Panc1 (cell line): ENCODE measurements around the gene LEFTY2. TPM values are rescaled to one million over a fixed set of nuclear protein-coding genes. Genes with fewer than 3 reads are reported as not detected.

Experiments used
- ATAC-seq: fragments of 200-7000 bp; cut with Tn5 transposase; 2 replicates; pipeline ENCODE4 v1.9.1; 2020; ENCODE audit warnings: mild to moderate bottlenecking, moderate library complexity
- BruUV-seq: library from RNA; stranded (reverse); fragments of 400-500 nt; replicated peaks from 2 replicates; lab custom pipeline; 2021; lab: Mats Ljungman, UMichigan
- CTCF ChIA-PET: fragments of 300-600 bp; sonication (Branson Sonifier 250); formaldehyde crosslinking; loops from one replicate; lab custom pipeline; 2022; ENCODE audit warnings: antibody characterized with exemption; lab: Charles Lee
- POLR2A ChIA-PET: fragments of 300-600 bp; sonication (Branson Sonifier 250); formaldehyde crosslinking; loops from one replicate; lab custom pipeline; 2022; ENCODE audit warnings: antibody characterized with exemption; lab: Charles Lee
- DNase-seq: peaks from one replicate; pipeline ENCODE4 v3.0.0-alpha.2; 2010; ENCODE audit warnings: low read depth, low spot score
- H3K27ac ChIP-seq: 2 replicates; pipeline ENCODE4 v1.5.1; 2011; ENCODE audit warnings: mild to moderate bottlenecking, low read length, inconsistent platforms
- H3K27me3 ChIP-seq: fragments of 200-500 bp; sonication (Bioruptor generic); 2 replicates; pipeline ENCODE4 v1.6.0; 2014; ENCODE audit warnings: low read length, inconsistent platforms; ENCODE audit not compliant: control insufficient read depth, insufficient read depth
- H3K36me3 ChIP-seq: fragments of 200-500 bp; sonication (Bioruptor generic); 2 replicates; pipeline ENCODE4 v1.5.1; 2014; ENCODE audit warnings: inconsistent platforms, mild to moderate bottlenecking, low read length, moderate library complexity; ENCODE audit not compliant: control insufficient read depth, insufficient read depth
- H3K4me1 ChIP-seq: 2 replicates; pipeline ENCODE4 v1.5.1; 2011; ENCODE audit warnings: inconsistent platforms, mild to moderate bottlenecking, low read length, moderate library complexity; ENCODE audit not compliant: control insufficient read depth, insufficient read depth
- H3K4me3 ChIP-seq, 2 experiments: 2 replicates each; pipeline ENCODE4 v1.5.1; 2011 to 2012; ENCODE audit warnings: low read depth in 2 of 2, low read length in 2 of 2, mild to moderate bottlenecking in 2 of 2, inconsistent platforms in 1 of 2, moderate library complexity in 1 of 2
- H3K9me3 ChIP-seq: fragments of 200-500 bp; sonication (Bioruptor generic); 2 replicates; pipeline ENCODE4 v1.5.1; 2014; ENCODE audit warnings: low read depth, mild to moderate bottlenecking, inconsistent platforms, low read length, moderate library complexity; ENCODE audit not compliant: control insufficient read depth, insufficient read depth
- POLR2AphosphoS5 ChIP-seq: IDR thresholded peaks from 2 replicates; pipeline ENCODE4 v1.6.1; 2012; ENCODE audit warnings: mild to moderate bottlenecking, low read depth, low read length, moderate library complexity
- SIN3A ChIP-seq: IDR thresholded peaks from 2 replicates; pipeline ENCODE4 v1.6.1; 2012; ENCODE audit warnings: low read depth, mild to moderate bottlenecking, low read length, moderate library complexity, borderline replicate concordance; ENCODE audit not compliant: insufficient read depth
- TCF7L2 ChIP-seq: IDR thresholded peaks from 2 replicates; pipeline ENCODE4 v1.6.1; 2011; ENCODE audit warnings: mild to moderate bottlenecking, low read depth, low read length, inconsistent platforms
- in situ Hi-C: cut with HindIII; loops from 2 replicates; pipeline ENCODE4 v1.10.0; 2016; ENCODE audit warnings: low sequenced_read_pairs, low pct_unique_long_range_greater_than_20kb
- intact Hi-C: fragments of 100-400 bp; cut with micrococcal nuclease; formaldehyde crosslinking; loops from one replicate; pipeline ENCODE4 v1.10.0; 2022; ENCODE audit not compliant: unreplicated experiment
- total RNA-seq: library from RNA; stranded (reverse); gene quantifications from one replicate; pipeline ENCODE4 v1.2.1, GENCODE V29; 2021; ENCODE audit not compliant: unreplicated experiment
- TF ChIP-seq, protein P1 (sequence below): fragments of 450-650 bp; IDR thresholded peaks from 2 replicates; pipeline ENCODE4 v1.5.1; 2017; ENCODE audit warnings: mild to moderate bottlenecking
- TF ChIP-seq, protein P2 (sequence below), 2 experiments: IDR thresholded peaks; 2 replicates each; pipeline ENCODE4 v1.6.1; 2011 to 2012; ENCODE audit warnings: low read depth in 2 of 2, control low read depth in 1 of 2, low read length in 1 of 2, mild to moderate bottlenecking in 1 of 2, moderate library complexity in 1 of 2; ENCODE audit not compliant: insufficient read depth in 1 of 2

LEFTY2 gene
- total RNA-seq, 1 experiment from 2014 or later: not detected

DNA sequence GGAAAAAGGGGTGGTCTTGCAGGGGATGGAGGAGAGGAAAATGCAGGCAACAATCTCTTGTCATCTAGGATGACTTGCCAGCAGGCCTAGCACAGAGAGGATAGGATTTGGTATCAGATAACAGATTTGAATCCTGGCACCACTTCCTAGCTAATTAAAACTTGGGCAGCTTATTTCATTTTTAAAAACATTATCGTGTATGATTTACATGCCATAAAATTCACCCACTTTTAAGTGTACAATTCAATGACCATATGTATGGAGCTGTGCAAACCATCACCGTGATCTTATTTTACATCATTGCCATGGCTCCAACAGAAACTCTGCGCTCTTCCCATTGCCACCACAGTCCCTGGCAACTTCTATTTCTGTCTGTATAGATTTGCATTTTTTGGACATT lies 23.9 kb downstream of the LEFTY2 start:
- no peak overlapping the region for H3K27ac ChIP-seq
- 0 out of 2 replicates have a peak, but pooled peaks cover 4% of the 10 kb centered on the region for H3K36me3 ChIP-seq
- POLR2A ChIA-PET: no interaction called here

DNA sequence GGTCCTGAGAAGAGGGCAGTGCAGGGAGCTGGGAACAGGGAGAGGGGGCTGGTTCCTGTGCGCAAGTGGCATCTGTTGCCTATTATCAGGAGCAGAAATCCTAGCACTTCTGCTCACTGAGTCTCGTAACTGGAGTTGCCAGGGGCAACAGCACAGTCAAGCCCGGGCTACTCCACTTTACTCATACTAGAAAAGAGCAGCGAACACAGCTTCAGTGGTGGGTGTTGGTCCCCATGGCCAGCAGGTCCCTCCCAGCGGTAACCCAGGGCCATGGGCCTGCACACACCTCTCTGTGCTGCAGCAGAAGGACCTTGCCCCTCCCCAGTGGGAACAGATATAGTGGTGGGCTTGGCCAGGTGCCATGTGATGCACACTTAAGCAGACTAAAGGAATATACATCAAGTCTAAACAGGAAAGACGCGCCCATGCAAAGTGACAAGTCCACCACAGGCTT lies 25.5 kb downstream of the LEFTY2 start:
- TF ChIP-seq, protein P1, sequence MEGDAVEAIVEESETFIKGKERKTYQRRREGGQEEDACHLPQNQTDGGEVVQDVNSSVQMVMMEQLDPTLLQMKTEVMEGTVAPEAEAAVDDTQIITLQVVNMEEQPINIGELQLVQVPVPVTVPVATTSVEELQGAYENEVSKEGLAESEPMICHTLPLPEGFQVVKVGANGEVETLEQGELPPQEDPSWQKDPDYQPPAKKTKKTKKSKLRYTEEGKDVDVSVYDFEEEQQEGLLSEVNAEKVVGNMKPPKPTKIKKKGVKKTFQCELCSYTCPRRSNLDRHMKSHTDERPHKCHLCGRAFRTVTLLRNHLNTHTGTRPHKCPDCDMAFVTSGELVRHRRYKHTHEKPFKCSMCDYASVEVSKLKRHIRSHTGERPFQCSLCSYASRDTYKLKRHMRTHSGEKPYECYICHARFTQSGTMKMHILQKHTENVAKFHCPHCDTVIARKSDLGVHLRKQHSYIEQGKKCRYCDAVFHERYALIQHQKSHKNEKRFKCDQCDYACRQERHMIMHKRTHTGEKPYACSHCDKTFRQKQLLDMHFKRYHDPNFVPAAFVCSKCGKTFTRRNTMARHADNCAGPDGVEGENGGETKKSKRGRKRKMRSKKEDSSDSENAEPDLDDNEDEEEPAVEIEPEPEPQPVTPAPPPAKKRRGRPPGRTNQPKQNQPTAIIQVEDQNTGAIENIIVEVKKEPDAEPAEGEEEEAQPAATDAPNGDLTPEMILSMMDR: no peak
- TF ChIP-seq TCF7L2 (no peak), SIN3A (no peak), POLR2AphosphoS5 (no peak)
- TF ChIP-seq, protein P2, sequence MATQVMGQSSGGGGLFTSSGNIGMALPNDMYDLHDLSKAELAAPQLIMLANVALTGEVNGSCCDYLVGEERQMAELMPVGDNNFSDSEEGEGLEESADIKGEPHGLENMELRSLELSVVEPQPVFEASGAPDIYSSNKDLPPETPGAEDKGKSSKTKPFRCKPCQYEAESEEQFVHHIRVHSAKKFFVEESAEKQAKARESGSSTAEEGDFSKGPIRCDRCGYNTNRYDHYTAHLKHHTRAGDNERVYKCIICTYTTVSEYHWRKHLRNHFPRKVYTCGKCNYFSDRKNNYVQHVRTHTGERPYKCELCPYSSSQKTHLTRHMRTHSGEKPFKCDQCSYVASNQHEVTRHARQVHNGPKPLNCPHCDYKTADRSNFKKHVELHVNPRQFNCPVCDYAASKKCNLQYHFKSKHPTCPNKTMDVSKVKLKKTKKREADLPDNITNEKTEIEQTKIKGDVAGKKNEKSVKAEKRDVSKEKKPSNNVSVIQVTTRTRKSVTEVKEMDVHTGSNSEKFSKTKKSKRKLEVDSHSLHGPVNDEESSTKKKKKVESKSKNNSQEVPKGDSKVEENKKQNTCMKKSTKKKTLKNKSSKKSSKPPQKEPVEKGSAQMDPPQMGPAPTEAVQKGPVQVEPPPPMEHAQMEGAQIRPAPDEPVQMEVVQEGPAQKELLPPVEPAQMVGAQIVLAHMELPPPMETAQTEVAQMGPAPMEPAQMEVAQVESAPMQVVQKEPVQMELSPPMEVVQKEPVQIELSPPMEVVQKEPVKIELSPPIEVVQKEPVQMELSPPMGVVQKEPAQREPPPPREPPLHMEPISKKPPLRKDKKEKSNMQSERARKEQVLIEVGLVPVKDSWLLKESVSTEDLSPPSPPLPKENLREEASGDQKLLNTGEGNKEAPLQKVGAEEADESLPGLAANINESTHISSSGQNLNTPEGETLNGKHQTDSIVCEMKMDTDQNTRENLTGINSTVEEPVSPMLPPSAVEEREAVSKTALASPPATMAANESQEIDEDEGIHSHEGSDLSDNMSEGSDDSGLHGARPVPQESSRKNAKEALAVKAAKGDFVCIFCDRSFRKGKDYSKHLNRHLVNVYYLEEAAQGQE (IDR thresholded peaks at IDR 0.05; ENCODE audit: insufficient read depth in 1 of 2, low read depth in 2 of 2, low read length in 1 of 2): no peak
- CTCF ChIA-PET: no interaction called here
- ATAC-seq (no peak), DNase-seq (no peak)
- Histone ChIP-seq H3K4me3 (no peak overlapping the region), H3K36me3 (no peaks in the 10 kb centered on the region), H3K27ac (no peak overlapping the region), H3K9me3 (no peaks in the 10 kb centered on the region), H3K27me3 (no peaks in the 10 kb centered on the region), H3K4me1 (no peaks in the 10 kb centered on the region)
- BruUV-seq: no TSS peak
- in situ Hi-C loops: no loop called here
- intact Hi-C loops: loop anchor here (10.0 kb wide), 1 partner anchor 59 kb away; no protein-coding TSS in a partner anchor
- POLR2A ChIA-PET: no interaction called here

More for the DNA sequence above, 23.9 kb downstream of the LEFTY2 start:
- TF ChIP-seq SIN3A (no peak), POLR2AphosphoS5 (no peak), TCF7L2 (no peak)
- TF ChIP-seq, protein P2 (IDR thresholded peaks at IDR 0.05; ENCODE audit: insufficient read depth in 1 of 2, low read depth in 2 of 2, low read length in 1 of 2): no peak
- TF ChIP-seq, protein P1: no peak
- in situ Hi-C loops: no loop called here
- Histone ChIP-seq H3K9me3 (no peaks in the 10 kb centered on the region), H3K4me1 (peaks cover under 1% of the 10 kb centered on the region; the same call in 1 of the 2 replicates), H3K4me3 (no peak overlapping the region), H3K27me3 (no peaks in the 10 kb centered on the region)
- CTCF ChIA-PET: no interaction called here
- intact Hi-C loops: loop anchor here (10.0 kb wide), 1 partner anchor 58 kb away; no protein-coding TSS in a partner anchor
- no TSS peak for BruUV-seq
- no peak for ATAC-seq
- DNase-seq: no peak
